Neural progenitor cell (in vitro differentiated cells): Measurements from ENCODE around the gene GTF3C4.

Experiments
- CTCF ChIP-seq: fragments of 200-600 bp; sonication (generic); IDR thresholded peaks from 2 replicates; pipeline ENCODE4 v1.5.1; 2017; ENCODE audit warnings: antibody characterized with exemption, mild to moderate bottlenecking
- EZH2 ChIP-seq: fragments of 200-600 bp; sonication (generic); IDR thresholded peaks from 2 replicates; pipeline ENCODE4 v1.6.1; 2017; ENCODE audit warnings: antibody characterized with exemption, mild to moderate bottlenecking, moderate library complexity

- TF ChIP-seq CTCF (no peak), EZH2 (no peak)
Observed at GRCh38 chr9:132729235-132729890, 59.1 kb downstream of the GTF3C4 start.
